Thoracic aorta (tissue), 2 donors: ENCODE data around the gene KRT80. TPM values are rescaled to one million over a fixed set of nuclear protein-coding genes. Genes with fewer than 3 reads are reported as not detected.

Experiments
- ATAC-seq: fragments of 150-250 bp; one replicate; pipeline ENCODE4 v1.8.0; 2017; ENCODE audit warnings: low read depth; ENCODE audit not compliant: insufficient number of reproducible peaks, low FRiP score
- DNase-seq: peaks from one replicate; pipeline ENCODE4 v3.0.0-alpha.2; 2020; ENCODE audit warnings: low spot score
- H3K27ac ChIP-seq, 2 donors: fragments of 200-600 bp; sonication (generic); 1 replicate in 1 of 2; 2 replicates in 1 of 2; pipeline ENCODE4 v1.5.1; 2016; ENCODE audit warnings: mild to moderate bottlenecking in 2 of 2, moderate library complexity in 2 of 2
- H3K27me3 ChIP-seq: fragments of 200-600 bp; sonication (generic); replicated peaks from 2 replicates; pipeline ENCODE4 v1.6.0; 2016; ENCODE audit warnings: mild to moderate bottlenecking; ENCODE audit not compliant: insufficient read depth
- H3K36me3 ChIP-seq: fragments of 200-600 bp; sonication (generic); one replicate; pipeline ENCODE4 v1.5.1; 2016
- H3K4me1 ChIP-seq, 2 donors: fragments of 200-600 bp; sonication (generic); 1 replicate in 1 of 2; 2 replicates in 1 of 2; pipeline versions ENCODE4 v1.5.1 to v1.6.0; 2016; ENCODE audit warnings: low read depth in 2 of 2, mild to moderate bottlenecking in 1 of 2; ENCODE audit not compliant: control insufficient read depth in 1 of 2
- H3K4me3 ChIP-seq: fragments of 200-600 bp; sonication (generic); 2 replicates; pipeline ENCODE4 v1.5.1; 2016; ENCODE audit warnings: mild to moderate bottlenecking
- H3K9me3 ChIP-seq: fragments of 200-600 bp; sonication (generic); 2 replicates; pipeline ENCODE4 v1.5.1; 2016
- total RNA-seq, 2 donors: library from RNA; depleted of rRNA; stranded (reverse); fragments of >200 nt; gene quantifications; one replicate each; pipeline versions ENCODE4 v1.1.0 to v1.2.3, GENCODE V29; 2016
- TF ChIP-seq, protein P1 (sequence below): fragments of 200-600 bp; sonication (generic); IDR thresholded peaks from one replicate; pipeline ENCODE4 v1.5.1; 2019; ENCODE audit warnings: antibody characterized with exemption

The KRT80 gene
- total RNA-seq, 2 donors from 2014 or later = 0.21 to 0.41 TPM

GRCh38 chr12:52238207-52238840 is 46.5 kb upstream of the KRT80 start:
- ATAC-seq = no peak

GRCh38 chr12:52236386-52237050 is 44.7 kb upstream of the KRT80 start:
- TF ChIP-seq, protein P1, sequence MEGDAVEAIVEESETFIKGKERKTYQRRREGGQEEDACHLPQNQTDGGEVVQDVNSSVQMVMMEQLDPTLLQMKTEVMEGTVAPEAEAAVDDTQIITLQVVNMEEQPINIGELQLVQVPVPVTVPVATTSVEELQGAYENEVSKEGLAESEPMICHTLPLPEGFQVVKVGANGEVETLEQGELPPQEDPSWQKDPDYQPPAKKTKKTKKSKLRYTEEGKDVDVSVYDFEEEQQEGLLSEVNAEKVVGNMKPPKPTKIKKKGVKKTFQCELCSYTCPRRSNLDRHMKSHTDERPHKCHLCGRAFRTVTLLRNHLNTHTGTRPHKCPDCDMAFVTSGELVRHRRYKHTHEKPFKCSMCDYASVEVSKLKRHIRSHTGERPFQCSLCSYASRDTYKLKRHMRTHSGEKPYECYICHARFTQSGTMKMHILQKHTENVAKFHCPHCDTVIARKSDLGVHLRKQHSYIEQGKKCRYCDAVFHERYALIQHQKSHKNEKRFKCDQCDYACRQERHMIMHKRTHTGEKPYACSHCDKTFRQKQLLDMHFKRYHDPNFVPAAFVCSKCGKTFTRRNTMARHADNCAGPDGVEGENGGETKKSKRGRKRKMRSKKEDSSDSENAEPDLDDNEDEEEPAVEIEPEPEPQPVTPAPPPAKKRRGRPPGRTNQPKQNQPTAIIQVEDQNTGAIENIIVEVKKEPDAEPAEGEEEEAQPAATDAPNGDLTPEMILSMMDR = no peak
- no peak for DNase-seq
- Histone ChIP-seq H3K27me3 (no peaks in the 10 kb centered on the region), H3K27ac (no peak overlapping the region), H3K36me3 (no peaks in the 10 kb centered on the region), H3K4me1 (peaks cover 0 to 23% of the 10 kb centered on the region in 2 donors), H3K9me3 (no peaks in the 10 kb centered on the region), H3K4me3 (no peak overlapping the region)
- no peak for ATAC-seq

More at GRCh38 chr12:52238207-52238840, 46.5 kb upstream of the KRT80 start:
- no peak for DNase-seq
- Histone ChIP-seq H3K27me3 (no peaks in the 10 kb centered on the region), H3K36me3 (no peaks in the 10 kb centered on the region), H3K9me3 (no peaks in the 10 kb centered on the region), H3K4me3 (no peak overlapping the region), H3K27ac (no peak overlapping the region), H3K4me1 (peaks cover 4 to 12% of the 10 kb centered on the region in 2 donors)
- TF ChIP-seq, protein P1 = no peak

- TF ChIP-seq, protein P1 = no peak
- Histone ChIP-seq H3K4me3 (no peak overlapping the region), H3K27me3 (no peaks in the 10 kb centered on the region), H3K9me3 (no peaks in the 10 kb centered on the region), H3K4me1 (peaks cover 4 to 29% of the 10 kb centered on the region in 2 donors), H3K36me3 (no peaks in the 10 kb centered on the region), H3K27ac (no peak overlapping the region)
- ATAC-seq (no peak), DNase-seq (no peak)
These were observed 44.1 kb upstream of the KRT80 start for GRCh38 chr12:52235822-52236361.

DNA sequence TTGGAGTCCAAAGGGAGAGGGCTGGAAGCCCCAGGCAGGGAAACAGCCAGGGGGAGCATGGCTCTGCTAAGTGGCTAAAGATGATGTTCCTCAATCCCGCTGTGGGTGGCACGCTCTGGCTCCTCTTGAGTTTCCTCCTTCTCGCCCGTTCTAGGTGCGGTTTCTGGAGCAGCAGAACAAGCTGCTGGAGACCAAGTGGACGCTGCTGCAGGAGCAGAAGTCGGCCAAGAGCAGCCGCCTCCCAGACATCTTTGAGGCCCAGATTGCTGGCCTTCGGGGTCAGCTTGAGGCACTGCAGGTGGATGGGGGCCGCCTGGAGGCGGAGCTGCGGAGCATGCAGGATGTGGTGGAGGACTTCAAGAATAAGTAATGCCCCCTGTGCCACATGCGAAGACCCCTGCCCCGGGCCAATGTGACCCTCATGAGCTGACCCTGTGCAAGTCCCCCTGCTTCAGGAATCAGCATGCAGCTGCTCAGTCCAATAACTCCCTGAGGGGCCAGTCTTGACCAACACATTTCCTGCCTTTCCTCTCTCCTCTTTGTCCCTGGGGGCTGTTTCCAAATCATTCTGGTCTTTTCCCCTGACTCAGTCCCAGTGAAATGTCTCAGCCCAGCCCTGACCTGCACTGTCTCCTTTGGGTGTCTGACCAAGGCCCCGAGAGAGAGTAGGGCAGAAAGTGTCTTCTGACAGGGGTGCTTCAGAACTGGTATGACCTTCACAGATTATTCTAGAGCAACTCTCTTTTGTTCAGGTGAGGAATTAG is 43.4 kb upstream of the KRT80 start:
- Histone ChIP-seq H3K9me3 (no peaks in the 10 kb centered on the region), H3K27ac (no peak overlapping the region), H3K4me1 (peaks cover 10 to 36% of the 10 kb centered on the region in 2 donors), H3K36me3 (no peaks in the 10 kb centered on the region), H3K27me3 (no peaks in the 10 kb centered on the region), H3K4me3 (no peak overlapping the region)
- ATAC-seq (no peak), DNase-seq (no peak)
- TF ChIP-seq, protein P1 = no peak
